ENCODE measurements around the gene SPCS2.
A peak's percentile ranks its signal among the peaks of the same experiment; 100 is the strongest.
"Not testable (repeated sequence)": the region's sequence is repeated elsewhere in the genome, so short reads cannot be mapped to it uniquely, and the experiment has no call there.

Gene SPCS2

DNA sequence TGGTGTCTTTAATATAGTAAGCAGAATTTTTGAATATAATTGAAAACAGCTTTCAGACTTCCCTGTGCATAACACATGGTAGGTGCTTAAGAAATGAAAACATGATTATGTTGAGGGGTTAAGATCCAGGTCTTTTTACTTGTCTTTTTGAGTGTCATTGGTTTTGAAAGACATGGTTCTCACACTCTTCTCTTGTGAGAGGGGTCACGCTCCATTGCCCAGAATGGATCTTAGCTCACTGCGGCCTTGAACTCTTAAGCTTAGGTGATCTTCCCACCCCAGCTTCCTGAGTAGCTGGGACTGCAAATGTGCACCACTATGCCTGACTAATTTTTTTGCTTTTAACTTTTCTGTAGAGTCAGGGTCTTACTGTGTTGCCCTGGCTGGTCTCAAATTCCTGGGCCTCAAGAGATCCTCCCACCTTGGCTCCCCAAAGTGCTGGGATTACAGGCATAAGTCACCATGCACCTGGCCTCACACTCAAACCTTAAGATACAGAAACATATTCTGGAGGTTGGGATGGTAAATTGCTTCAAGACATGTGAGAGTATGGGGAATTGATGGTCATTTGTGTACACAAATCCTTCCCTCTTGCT lies 1.4 kb downstream of the SPCS2 start:
- DNase-seq (ENCODE audit: low read depth): no peak

DNA sequence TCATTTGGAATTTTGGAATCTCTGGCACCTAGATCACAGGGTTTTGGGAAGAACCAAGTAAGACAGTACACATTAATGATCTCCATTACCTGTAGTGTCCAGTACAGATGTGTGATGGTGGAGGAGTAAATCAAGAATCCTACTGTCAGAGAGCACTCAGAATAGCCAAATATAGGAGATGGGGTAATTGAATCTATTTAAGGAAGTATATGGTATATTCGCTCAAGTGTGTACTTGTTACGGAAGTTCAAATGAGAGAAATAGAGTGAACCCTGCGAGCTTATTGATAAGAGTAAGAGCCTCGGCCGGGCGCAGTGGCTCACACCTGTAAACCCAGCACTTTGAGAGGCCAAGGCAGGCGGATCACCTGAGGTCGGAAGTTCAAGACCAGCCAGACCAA lies 2.2 kb downstream of the SPCS2 start:
- DNase-seq (ENCODE audit: low read depth): no peak

DNA sequence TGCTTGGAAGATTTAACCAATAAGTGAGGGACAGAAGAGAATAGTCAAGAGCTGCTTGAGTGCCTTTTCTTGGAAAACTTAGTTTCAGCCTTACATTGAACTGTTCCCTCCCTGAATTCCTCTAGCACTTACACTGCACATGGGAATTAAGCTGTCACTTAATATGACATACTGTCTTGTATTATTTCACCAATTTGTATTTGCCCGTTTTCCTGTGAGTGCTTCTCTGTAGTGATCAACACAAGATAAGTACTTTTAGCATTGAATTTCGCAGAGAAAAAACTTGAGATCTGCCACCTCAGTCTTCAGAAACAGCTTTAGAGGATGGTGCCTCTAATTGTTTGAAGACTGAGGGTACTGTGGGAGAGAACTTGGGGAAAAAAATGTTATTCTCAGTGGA lies 3.7 kb downstream of the SPCS2 start:
- no peak for DNase-seq (ENCODE audit: low read depth)

DNA sequence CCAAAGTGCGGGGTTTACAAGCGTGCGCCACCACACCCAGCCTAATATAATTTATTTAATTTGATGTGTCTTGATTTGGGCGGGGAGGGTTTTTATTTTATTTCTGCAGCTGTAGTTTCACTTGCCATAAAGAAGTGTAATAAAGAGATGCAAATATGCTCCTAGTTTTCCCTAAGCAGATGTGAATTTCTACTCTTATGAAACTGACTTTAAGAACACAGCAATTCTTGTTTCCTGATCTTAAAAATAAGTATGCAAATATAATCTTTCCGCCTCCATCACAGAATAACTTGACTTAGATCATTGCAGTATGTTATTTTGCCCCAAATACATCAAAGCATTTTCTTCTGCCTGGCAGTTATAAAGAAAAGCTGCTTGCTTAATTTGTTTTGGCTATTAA lies 4.4 kb downstream of the SPCS2 start:
- DNase-seq (ENCODE audit: low read depth): no peak

DNA sequence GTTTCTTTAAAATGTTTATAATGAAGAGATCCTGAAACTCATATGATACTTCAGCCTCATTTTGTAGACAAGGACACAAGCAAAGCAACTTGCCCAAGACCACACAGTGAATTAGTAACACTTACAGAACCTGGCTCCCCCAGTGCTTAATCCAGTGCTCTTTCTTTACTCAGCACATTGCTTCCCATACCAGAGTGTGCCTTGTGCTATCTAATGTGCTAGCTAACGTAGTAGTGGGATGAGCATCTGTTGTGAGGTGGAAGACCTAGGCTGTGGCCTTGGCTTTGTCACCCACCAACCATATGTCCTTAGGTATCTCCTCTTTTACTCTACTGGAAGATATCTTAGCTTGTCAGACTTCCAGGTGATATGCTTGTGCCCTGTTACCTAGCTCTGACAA lies 5.1 kb downstream of the SPCS2 start:
- no peak for DNase-seq (ENCODE audit: low read depth)

DNA sequence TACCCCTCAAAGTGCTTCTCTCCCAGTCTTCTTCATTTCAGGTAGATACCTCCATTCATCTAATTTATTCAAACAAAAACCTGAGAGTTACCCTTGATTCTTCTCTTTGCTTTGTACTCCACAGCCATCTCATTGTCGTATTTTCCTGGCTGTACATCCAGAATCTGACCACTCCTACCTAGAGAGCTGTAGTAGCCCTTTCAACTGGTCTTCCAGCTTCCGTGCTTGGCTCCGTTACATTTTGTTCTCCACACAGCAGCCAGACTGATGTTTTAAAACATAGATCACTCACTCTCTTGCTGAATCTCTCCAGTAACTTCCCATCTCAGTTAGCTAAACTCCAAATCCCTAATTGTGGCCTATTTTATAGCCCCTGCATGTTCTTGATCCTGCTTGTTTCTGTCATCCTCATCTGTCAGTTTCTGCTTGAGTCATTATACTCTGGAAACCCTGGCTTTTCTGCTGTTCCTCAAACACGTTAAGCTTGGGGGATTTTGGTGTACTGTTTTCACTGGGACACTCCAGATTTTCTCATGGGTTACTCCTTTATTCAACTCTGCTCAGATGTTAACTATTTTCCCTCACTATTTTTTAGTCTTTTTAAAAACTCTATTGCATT lies 7.4 kb downstream of the SPCS2 start:
- DNase-seq (ENCODE audit: low read depth): no peak

DNA sequence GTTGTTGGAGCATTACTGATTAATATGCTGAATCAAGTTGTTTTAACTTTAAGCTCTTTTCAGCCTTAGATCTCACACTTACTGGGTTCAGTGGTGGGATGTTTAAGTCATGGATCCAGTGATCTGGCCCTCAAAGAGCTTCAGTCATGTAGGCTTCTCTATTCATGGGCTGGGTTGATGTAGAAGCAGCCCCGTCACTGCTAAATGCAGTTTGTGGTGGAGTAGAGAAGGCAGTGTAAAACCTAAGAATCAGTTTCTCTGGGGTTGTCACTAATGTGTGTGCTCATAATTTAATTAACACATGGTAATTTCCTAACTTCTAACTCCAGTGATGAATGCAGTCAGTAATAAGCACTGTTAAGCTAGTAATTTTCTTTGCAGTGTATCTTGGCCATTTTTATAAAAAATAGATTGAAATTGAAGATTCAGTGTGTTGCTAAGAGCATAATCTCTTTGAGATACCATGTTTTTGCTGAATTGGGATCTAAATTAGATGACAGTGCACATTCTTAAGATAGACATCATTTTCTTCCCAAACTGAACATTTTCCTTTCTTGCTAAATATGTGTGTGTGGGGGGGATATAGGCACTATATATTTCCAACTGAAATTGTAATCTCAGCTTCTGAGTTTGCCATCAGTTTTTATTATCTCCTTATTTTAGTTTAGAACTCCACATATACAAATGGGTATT lies 9.0 kb downstream of the SPCS2 start:
- DNase-seq (ENCODE audit: low read depth): no peak

DNA sequence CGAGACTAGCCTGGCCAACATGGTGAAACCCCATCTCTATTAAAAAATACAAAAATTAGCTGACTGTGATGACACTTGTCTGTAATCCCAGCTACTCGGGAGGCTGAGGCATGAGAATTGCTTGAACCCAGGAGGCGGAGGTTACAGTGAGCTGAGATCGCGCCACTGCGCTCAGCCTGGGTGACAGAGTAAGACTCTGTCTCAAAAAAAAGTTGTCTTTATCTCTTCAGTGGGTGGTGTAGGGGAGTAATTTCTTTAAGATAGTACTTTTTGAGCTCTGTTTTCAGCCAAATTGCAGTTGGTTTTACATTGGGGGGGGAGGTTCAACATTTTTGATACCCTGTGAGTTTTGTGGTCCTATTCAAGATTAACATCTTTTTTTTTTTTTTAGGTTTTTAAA lies 11.1 kb downstream of the SPCS2 start:
- DNase-seq (ENCODE audit: low read depth): not testable (repeated sequence)

DNA sequence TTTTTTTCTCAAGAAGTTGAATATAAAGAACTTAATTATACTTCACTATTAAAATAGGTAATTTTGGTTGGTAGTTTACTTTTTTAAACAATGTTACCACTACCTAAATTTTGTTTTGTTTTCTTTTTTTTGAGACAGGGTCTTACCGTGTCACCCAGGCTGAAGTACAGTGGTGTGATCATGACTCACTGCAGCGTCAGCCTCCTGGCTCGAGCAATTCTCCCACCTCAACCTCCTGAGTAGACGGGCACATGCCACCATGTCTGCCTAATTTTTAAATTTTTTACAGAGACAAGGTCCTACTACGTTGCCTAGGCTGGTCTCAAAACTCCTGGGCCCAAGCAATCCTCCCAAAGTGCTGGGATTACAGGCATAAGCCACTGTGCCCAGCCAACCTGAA lies 17.6 kb downstream of the SPCS2 start:
- no peak for DNase-seq (ENCODE audit: low read depth)

DNA sequence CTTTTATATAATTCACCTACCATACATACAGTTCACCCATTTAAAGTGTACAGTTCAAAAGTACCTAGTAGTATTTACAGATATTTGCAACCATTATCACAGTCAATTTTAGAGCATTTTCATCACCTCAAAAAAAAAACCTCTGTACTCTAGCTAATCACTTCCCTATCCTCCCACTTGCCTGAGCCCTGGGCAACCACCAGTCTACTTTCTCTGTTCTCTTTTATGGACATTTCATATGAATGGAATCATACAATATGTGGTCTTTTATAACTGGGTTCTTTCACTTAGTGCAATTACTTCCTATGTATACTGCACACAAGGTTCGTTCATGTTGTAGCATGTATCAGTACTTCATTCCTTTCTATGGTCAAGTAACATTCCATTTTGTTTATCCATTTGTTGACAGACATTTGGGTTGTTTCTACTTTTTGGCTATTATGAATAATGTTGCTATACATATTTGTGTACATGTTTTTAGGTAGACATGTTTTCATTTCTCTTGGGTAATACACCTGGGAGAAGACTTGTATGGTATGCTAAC lies 21.9 kb downstream of the SPCS2 start:
- DNase-seq (ENCODE audit: low read depth): no peak

DNA sequence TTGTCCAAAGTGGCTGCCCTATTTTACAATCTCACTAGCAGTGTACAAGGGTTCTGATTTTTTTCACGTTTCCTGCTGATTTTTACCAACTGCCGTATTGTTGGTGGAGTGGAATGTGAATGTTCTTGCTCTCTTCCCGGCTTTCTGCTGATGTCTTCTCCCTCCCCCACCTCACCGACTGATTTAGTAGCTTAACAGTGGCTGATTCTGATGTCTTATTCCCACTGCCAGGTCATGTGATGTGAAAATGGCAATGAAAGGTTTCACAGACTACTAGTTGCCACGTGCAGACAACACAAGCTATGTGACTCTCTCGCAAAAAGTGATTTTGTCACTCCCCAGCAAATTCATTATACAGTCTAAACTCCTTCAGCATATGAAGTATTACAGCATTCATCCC lies 22.4 kb downstream of the SPCS2 start:
- DNase-seq (ENCODE audit: low read depth): no peak

DNA sequence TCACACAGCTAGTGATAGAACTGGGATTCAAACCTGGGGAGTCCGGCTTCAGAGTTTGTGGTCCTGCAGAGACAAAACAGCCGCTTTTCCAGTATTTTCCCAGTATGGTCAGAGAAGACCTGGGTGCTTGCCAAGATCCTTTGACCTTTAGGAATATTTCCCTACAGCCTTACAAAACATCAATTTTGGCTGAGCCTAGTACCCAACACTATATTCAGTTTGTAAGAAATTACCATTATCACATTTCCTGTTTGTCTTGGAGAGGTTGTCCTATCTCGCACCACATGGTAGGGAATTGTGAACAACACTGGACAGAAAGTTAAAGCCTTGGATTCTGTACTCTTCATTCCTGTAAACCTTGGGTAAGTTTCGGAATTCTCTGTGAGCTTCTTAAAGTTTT lies 29.0 kb downstream of the SPCS2 start:
- DNase-seq (ENCODE audit: low read depth): no peak

DNA sequence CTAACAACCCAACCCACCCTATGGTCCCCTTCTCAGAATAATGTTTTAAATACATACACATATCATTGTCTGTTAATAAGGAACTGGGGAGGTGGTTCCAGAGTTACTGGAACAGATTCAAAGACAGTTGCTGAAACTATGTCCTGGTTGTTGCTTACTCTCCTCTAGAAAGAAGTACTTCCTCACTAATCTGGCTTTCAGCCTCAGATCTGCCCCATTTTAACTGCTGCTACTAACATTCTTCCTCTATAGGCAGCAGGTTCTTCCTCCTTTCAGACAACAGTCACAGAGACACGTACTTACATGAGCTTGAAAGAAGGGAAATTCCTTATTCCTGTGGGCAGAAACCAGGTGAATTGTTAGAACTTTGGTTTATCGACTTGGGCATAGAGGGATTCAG lies 31.6 kb downstream of the SPCS2 start:
- no peak for DNase-seq (ENCODE audit: low read depth)

DNA sequence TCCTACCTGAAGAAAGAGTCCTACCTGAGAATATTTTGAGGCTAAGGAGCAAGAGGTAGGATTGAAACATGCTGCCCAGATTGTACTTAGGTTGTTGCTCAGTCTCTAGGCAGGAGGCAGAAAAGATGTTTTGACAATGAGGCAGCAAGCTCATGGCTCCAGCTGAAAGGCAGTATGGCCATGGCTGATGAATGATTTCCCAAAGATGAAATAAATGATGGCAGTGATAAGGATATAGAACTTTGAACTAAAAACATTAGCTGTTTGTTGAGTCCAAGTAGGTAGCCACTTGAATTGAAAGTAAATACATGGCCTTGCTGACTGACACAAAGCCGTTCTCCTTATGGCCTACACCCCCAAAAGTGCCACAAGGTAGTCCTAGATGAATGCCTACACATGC lies 32.8 kb downstream of the SPCS2 start:
- no peak for DNase-seq (ENCODE audit: low read depth)

DNA sequence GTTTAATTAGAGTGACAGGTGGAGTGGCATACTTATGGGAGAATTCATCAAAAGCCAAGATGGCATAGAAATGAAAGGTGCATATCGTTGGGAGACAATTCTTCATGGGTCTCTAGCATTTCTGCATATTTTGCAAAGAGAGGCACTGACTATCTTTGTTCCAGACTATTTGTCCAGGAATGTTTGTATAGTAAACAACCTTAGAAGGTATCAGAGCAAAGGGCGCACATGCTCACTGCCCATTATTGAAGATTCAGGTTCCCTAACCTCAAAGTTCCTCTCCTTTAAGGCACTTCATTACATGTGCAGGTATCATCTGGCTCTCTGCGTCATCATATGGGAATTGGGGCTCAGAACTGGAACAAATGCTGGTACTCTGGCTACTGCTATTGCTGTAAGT lies 35.0 kb downstream of the SPCS2 start:
- no peak for DNase-seq (ENCODE audit: low read depth)

DNA sequence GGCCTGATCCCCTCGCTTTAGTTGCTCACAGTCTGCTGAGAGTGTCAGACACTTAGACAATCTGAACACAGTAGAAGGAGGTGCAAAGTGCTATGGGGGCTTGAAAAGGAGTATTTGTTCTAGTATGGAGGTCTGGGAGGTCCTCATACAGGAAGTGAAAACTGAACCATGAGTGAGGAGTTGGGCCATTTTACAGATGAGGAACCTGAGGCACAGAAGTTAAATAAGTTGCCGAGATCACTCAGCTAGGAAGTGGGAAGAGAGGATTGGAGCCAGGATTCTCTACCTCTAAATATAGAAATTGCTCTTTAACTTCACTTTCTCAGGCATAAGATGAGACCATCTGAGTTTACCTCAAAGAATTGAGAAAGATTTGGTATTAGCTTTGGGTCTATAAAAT lies 35.7 kb downstream of the SPCS2 start:
- DNase-seq (ENCODE audit: low read depth): no peak

DNA sequence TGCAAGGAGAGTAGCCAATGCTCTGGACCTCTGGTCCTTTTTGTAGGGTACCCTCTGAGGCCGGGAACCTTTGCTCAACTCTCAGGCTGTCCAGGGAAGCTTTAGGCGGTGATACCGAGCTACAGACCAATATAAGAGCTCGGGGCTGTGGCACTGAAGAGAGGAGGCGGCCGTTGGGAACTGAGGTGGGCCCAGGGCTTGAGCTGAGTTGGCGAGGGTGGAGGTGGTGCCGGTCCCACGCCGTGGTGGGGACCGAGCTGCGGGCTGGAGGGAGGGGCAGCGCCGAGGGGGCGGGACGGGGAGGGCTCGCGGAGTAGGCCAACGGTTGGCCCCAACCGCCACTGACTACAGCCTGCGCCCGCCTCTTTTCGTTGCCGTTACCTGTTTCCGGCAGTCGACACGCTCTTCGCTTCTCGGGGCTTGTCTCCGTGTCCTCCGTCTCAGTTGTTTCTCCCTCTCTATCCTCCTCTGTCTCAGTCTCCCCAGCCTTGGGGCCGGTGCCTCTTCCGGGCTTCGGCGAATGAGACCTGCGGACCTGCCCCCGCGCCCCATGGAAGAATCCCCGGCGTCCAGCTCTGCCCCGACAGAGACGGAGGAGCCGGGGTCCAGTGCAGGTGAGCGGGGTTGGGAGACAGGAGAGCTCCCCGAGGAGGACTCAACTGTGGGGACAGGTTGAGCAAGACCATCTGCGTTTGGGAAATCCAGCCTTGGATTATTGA lies 39.6 kb downstream of the SPCS2 start, which contains the start of gene NEU3:
NEU3 (plus strand) TSS at position 393 of the 719 bp plus-strand sequence; CDS start at position 521, 128 bp downstream.
- peak; percentile 17 for DNase-seq (ENCODE audit: low read depth)

DNA sequence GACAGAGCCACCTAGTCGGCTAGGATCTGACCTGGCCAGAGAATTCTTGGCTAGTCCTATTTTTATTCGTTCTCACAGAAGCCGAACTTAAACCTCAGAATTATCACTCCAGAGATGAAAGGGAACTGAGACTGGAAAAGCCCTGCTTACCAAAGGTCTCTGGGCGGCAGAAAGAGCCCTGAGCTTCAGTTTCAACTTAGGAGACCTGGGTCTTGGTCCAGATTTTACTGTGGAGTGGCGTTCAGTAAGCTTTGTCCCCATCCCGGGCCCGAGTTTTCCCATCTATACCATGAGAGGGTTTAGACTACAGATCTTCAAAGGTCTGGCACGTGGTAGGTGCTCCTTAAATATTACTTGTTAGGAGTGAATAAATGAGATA lies 40.2 kb downstream of the SPCS2 start:
- DNase-seq (ENCODE audit: low read depth): no peak

DNA sequence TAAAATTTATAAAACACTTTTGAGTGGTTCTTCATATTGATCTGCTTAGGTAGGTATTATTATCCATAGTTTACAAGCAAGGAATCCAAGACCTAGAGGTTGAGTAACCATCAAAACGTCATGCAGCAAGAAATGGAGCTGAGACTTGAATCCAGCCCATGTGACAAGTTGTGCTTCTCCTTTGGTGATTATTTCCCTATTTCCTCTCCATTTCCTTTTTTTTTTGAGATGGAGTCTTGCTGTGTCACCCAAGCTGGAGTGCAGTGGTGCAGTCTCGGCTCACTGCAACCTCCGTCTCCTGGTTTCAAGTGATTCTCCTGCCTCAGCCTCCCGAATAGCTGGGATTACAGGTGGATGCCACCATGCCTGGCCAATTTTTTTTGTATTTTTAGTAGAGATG lies 41.1 kb downstream of the SPCS2 start:
- not testable (repeated sequence) for DNase-seq (ENCODE audit: low read depth)

DNA sequence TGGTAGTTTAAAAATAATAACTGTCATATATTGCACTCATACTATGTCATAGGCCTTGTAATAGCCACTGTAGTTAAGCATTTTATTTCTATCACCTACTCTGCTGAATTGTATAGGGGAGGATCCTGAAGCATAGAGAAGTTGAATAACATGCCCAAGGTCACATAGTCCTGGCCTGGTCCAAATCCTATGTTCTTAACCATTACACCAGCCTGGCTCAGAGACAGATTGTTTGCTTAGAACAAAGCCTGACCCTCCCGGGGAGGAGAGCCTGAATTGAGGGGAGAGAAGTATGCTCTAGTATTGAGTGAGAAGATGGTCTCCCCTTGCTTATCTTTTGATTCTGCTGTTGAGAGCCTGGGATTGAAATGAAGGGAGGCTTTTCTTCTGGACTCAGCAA lies 41.9 kb downstream of the SPCS2 start:
- DNase-seq (ENCODE audit: low read depth): no peak

DNA sequence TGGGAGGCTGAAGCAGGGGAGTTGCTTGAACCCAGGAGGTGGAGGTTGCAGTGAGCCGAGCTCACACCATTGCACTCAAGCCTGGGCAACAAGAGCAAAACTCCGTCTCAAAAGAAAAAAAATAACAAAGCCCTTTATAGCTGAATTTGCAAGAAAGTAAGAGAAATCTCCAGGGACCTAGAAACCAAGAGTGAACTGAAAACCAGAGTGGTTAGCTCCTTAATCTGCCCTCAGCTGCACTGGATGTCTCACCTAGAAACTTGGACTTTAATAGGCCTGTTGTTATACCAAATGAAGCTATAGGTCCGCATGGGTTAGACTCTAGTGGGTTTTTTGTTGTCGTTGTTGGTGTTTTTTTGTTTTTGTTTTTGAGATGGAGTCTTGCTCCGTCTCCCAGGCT lies 43.8 kb downstream of the SPCS2 start:
- DNase-seq (ENCODE audit: low read depth): no peak

DNA sequence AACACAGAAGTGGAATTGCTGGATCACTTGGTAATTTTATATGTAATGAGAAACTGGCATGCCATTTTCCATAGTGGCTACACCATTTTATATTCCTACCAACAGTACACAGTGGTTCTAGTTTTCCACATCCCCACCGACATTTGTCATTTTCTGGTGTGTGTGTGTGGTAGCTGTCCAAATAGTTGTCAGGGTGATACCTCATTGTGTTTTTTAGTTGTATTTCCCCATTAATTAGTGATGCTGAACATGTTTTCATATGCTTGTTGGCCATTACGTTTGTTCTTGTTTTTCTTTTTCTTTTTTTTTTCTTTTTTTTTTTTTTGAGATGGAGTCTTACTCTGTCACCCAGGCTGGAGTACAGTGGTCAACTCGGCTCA lies 51.9 kb downstream of the SPCS2 start:
- no peak for DNase-seq (ENCODE audit: low read depth)

DNA sequence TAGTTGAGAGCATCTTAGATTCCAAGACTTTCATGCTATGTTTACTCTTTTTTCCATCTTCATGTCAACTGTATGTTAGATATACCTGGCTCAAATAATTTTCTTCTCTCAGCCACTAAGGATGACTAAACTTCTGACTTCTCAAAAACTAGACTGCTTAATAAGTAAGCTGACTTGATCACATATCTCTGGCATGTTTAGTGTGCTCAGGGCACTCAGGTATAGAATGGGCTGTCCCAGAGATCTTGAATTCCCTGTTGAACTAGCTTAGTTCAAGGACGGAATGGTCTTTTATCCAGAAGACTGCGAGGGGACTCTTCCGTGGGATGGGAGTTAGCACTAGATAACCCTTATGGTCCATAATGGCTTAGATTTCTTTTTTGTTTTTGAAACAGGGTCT lies 52.6 kb downstream of the SPCS2 start:
- DNase-seq (ENCODE audit: low read depth): no peak
